Muscle layer of colon (tissue), 2 donors: Measurements from ENCODE around the gene U2AF2.

Source experiments
- H3K27ac ChIP-seq: one replicate; pipeline ENCODE4 v1.7.0; 2013; ENCODE audit warnings: low read depth, mild to moderate bottlenecking, low read length, moderate library complexity
- H3K27me3 ChIP-seq, 2 donors: one replicate each; pipeline ENCODE4 v1.7.0; 2013; ENCODE audit warnings: low read length in 2 of 2, mild to moderate bottlenecking in 2 of 2; ENCODE audit not compliant: insufficient read depth in 2 of 2, control insufficient read depth in 1 of 2
- H3K36me3 ChIP-seq: one replicate; pipeline ENCODE4 v1.7.0; 2013; ENCODE audit warnings: mild to moderate bottlenecking, low read length; ENCODE audit not compliant: insufficient read depth
- H3K4me1 ChIP-seq: one replicate; pipeline ENCODE4 v1.7.0; 2013; ENCODE audit warnings: mild to moderate bottlenecking, low read length; ENCODE audit not compliant: insufficient read depth
- H3K4me3 ChIP-seq, 2 donors: one replicate each; pipeline ENCODE4 v1.7.0; 2013; ENCODE audit warnings: low read length in 2 of 2, low read depth in 1 of 2, mild to moderate bottlenecking in 1 of 2, moderate library complexity in 1 of 2
- H3K9ac ChIP-seq: one replicate; pipeline ENCODE4 v1.7.0; 2013; ENCODE audit warnings: low read length
- H3K9me3 ChIP-seq: one replicate; pipeline ENCODE4 v1.7.0; 2013; ENCODE audit warnings: mild to moderate bottlenecking, low read length
- donor health status: abdominal sarcoma.
- donor health status: Adenocarcinoma of cecum.

The U2AF2 gene

DNA sequence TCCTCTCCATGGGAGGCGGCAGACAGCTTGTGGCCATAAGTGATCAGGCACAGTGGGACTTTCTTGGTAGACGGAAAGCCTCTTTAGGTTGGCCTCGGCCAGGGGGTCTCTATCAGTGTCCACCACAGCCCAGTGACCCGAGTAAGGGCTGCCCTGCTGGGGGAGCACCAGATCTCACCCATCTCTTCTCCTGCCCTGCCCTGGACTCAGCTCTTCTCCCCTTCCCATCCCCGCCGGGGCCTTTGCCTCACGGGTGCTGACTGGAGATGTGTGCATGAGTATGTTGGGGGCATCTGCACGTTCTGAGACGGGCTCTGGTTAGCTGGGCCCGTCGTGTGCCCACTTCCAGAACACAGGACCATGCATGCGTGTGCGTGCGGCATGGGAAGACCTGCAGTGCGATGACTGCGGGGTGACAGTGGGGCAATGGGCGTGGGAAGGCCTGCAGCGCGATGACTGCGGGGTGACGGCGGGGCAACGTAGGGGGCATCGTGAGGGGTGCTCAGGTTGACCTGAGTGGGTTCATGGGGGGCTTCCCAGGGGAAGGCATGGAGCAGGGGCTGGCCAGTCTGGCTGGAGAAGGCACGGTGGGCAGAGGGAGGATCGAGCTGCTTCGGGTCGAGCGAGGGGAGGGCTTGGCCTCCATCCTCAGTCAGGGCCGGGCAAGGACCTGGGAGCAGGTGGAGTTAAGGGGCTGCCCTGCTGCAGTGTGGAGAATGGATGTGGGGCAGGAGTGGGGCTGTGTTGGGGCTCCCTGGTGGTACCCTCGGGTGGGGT, 36.1 kb downstream of the U2AF2 start:
- Histone ChIP-seq H3K4me3 (no peak overlapping the region), H3K4me1 (no peaks in the 10 kb centered on the region), H3K9ac (no peak overlapping the region), H3K27me3 (no peaks in the 10 kb centered on the region), H3K36me3 (peaks cover 48% of the 10 kb centered on the region), H3K27ac (no peak overlapping the region), H3K9me3 (no peaks in the 10 kb centered on the region)

DNA sequence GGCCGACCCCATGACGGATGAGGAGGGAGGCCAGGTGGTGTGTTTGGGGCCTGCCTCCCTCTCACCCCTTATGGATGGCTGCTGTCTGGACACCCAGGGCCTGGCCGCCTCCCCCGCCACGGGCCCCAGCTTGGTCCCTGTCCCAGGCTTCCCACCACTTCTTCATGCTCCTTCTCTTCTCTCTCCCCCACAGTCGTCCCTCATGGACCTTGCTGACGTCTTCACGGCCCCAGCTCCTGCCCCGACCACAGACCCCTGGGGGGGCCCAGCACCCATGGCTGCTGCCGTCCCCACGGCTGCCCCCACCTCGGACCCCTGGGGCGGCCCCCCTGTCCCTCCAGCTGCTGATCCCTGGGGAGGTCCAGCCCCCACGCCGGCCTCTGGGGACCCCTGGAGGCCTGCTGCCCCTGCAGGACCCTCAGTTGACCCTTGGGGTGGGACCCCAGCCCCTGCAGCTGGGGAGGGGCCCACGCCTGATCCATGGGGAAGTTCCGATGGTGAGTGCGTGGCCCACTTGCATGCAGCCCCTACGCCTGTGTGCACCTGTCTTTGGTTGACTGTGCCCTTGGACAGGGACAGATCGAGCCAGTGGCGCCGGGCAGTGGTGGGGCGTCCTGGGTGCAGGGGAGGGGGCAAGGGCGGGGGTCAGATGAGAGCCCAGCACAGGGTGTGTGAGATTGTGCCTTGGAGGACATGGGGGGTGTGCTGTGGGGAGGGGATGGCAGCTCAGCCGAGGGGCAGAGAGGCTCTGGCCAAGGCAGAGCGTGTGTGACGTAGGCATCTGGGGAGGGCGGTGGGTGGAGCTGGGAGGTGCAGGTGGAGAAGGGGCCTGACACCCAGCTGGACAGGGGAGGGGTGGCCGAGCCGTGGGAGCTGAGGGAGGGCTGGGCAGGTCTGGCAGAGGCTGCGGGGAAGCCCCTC, 37.0 kb downstream of the U2AF2 start:
- Histone ChIP-seq H3K27ac (no peak overlapping the region), H3K36me3 (peaks cover 48% of the 10 kb centered on the region), H3K27me3 (no peaks in the 10 kb centered on the region), H3K9me3 (no peaks in the 10 kb centered on the region), H3K4me1 (no peaks in the 10 kb centered on the region), H3K9ac (no peak overlapping the region), H3K4me3 (no peak overlapping the region)

DNA sequence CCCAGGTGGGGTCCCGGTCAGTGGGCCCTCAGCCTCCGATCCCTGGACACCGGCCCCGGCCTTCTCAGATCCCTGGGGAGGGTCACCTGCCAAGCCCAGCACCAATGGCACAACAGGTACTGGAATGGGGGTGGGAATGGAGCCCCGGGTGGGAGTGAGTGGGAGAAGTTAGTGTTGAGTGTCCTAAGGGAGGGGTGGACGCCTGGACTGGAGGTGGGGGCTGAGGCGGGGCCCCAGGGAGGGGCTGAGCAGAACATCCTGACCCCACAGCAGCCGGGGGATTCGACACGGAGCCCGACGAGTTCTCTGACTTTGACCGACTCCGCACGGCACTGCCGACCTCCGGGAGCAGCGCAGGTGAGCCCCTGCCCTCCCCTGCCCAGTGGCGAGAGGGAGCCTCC, 37.8 kb downstream of the U2AF2 start:
- Histone ChIP-seq H3K4me1 (no peaks in the 10 kb centered on the region), H3K9ac (no peak overlapping the region), H3K4me3 (no peak overlapping the region), H3K27ac (no peak overlapping the region), H3K9me3 (no peaks in the 10 kb centered on the region), H3K36me3 (peaks cover 48% of the 10 kb centered on the region), H3K27me3 (no peaks in the 10 kb centered on the region)

GRCh38 chr19:55693336-55693974, 38.6 kb downstream of the U2AF2 start:
- H3K27me3 ChIP-seq: no peaks in the 10 kb centered on the region
- H3K27ac ChIP-seq: no peak overlapping the region
- H3K9me3 ChIP-seq: no peaks in the 10 kb centered on the region
- H3K9ac ChIP-seq: no peak overlapping the region
- H3K36me3 ChIP-seq: peaks cover 48% of the 10 kb centered on the region
- no peaks in the 10 kb centered on the region for H3K4me1 ChIP-seq
- H3K4me3 ChIP-seq: no peak overlapping the region

GRCh38 chr19:55694241-55694655, 39.4 kb downstream of the U2AF2 start:
- H3K9ac ChIP-seq: no peak overlapping the region
- H3K9me3 ChIP-seq: no peaks in the 10 kb centered on the region
- no peaks in the 10 kb centered on the region for H3K27me3 ChIP-seq
- peaks cover 45% of the 10 kb centered on the region for H3K36me3 ChIP-seq
- no peak overlapping the region for H3K4me3 ChIP-seq
- no peaks in the 10 kb centered on the region for H3K4me1 ChIP-seq
- H3K27ac ChIP-seq: no peak overlapping the region

- no peaks in the 10 kb centered on the region for H3K4me1 ChIP-seq
- H3K27ac ChIP-seq: no peak overlapping the region
- no peak overlapping the region for H3K4me3 ChIP-seq
- H3K9ac ChIP-seq: no peak overlapping the region
- no peaks in the 10 kb centered on the region for H3K9me3 ChIP-seq
- no peaks in the 10 kb centered on the region for H3K27me3 ChIP-seq
- H3K36me3 ChIP-seq: peaks cover 39% of the 10 kb centered on the region
Measured at GRCh38 chr19:55694656-55695491, 40.0 kb downstream of the U2AF2 start.

- Histone ChIP-seq H3K4me1 (no peaks in the 10 kb centered on the region), H3K36me3 (peaks cover 34% of the 10 kb centered on the region), H3K9me3 (no peaks in the 10 kb centered on the region), H3K27ac (no peak overlapping the region), H3K4me3 (no peak overlapping the region), H3K27me3 (no peaks in the 10 kb centered on the region), H3K9ac (no peak overlapping the region)
Measured at GRCh38 chr19:55695511-55696290, 40.9 kb downstream of the U2AF2 start.

GRCh38 chr19:55696301-55697068, 41.6 kb downstream of the U2AF2 start:
- Histone ChIP-seq H3K27me3 (no peaks in the 10 kb centered on the region), H3K9me3 (no peaks in the 10 kb centered on the region), H3K27ac (no peak overlapping the region), H3K4me3 (no peak overlapping the region), H3K9ac (no peak overlapping the region), H3K4me1 (no peaks in the 10 kb centered on the region), H3K36me3 (peaks cover 31% of the 10 kb centered on the region)

GRCh38 chr19:55697069-55697440, 42.2 kb downstream of the U2AF2 start:
- H3K36me3 ChIP-seq: peaks cover 31% of the 10 kb centered on the region
- no peak overlapping the region for H3K4me3 ChIP-seq
- no peaks in the 10 kb centered on the region for H3K4me1 ChIP-seq
- H3K9me3 ChIP-seq: no peaks in the 10 kb centered on the region
- no peak overlapping the region for H3K27ac ChIP-seq
- H3K27me3 ChIP-seq: no peaks in the 10 kb centered on the region
- no peak overlapping the region for H3K9ac ChIP-seq

DNA sequence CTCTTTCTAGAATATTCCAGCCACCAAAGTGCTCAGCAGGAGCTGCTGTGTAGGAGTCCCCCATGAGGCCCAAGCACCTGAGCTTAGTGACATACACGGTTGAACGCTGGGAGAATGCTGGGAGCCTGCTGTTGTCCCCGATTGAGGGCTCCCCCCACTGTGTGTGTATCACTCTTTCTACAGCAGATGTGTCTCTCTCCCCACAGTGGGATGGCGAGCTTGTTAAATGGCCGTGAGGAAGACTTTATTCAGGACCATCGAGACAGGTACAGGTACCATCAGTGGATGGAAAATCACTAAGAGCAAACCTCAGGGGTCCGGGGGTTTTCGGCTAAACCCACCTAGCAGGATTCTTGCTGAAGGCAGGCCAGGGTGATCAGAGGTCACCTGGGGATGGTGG, 42.9 kb downstream of the U2AF2 start:
- H3K4me3 ChIP-seq: no peak overlapping the region
- H3K4me1 ChIP-seq: no peaks in the 10 kb centered on the region
- H3K36me3 ChIP-seq: peaks cover 30% of the 10 kb centered on the region
- H3K27ac ChIP-seq: no peak overlapping the region
- H3K9me3 ChIP-seq: no peaks in the 10 kb centered on the region
- no peak overlapping the region for H3K9ac ChIP-seq
- no peaks in the 10 kb centered on the region for H3K27me3 ChIP-seq
